ENCODE data around the gene TFAM.

TFAM gene

GRCh38 chr10:58358947-58359346, 26.3 kb upstream of the TFAM start:
- no peak overlapping the region for H3K4me3 ChIP-seq (ENCODE audit: low read depth, low read length)
- no peak for TF ChIP-seq CTCF (IDR thresholded peaks at IDR 0.05; ENCODE audit: insufficient read depth, low read depth, low read length, missing control alignments)
- no peak for DNase-seq (ENCODE audit: low read depth)

- H3K4me3 ChIP-seq (ENCODE audit: low read depth, low read length), result no peak overlapping the region
- DNase-seq (ENCODE audit: low read depth), result no peak
- no peak for TF ChIP-seq CTCF (IDR thresholded peaks at IDR 0.05; ENCODE audit: insufficient read depth, low read depth, low read length, missing control alignments)
Observed at GRCh38 chr10:58359541-58359940, 25.7 kb upstream of the TFAM start.

- no peak for DNase-seq (ENCODE audit: low read depth)
- H3K4me3 ChIP-seq (ENCODE audit: low read depth, low read length), result no peak overlapping the region
- no peak for TF ChIP-seq CTCF (IDR thresholded peaks at IDR 0.05; ENCODE audit: insufficient read depth, low read depth, low read length, missing control alignments)
Observed at GRCh38 chr10:58360412-58361004, 24.7 kb upstream of the TFAM start.

- no peak for DNase-seq (ENCODE audit: low read depth)
- no peak overlapping the region for H3K4me3 ChIP-seq (ENCODE audit: low read depth, low read length)
- no peak for TF ChIP-seq CTCF (IDR thresholded peaks at IDR 0.05; ENCODE audit: insufficient read depth, low read depth, low read length, missing control alignments)
Observed at GRCh38 chr10:58361353-58361752, 23.9 kb upstream of the TFAM start.

- TF ChIP-seq CTCF (IDR thresholded peaks at IDR 0.05; ENCODE audit: insufficient read depth, low read depth, low read length, missing control alignments), result no peak
- H3K4me3 ChIP-seq (ENCODE audit: low read depth, low read length), result no peak overlapping the region
- DNase-seq (ENCODE audit: low read depth), result no peak
Observed at GRCh38 chr10:58362027-58362789, 23.0 kb upstream of the TFAM start.

GRCh38 chr10:58367069-58367468, 18.1 kb upstream of the TFAM start:
- TF ChIP-seq CTCF (IDR thresholded peaks at IDR 0.05; ENCODE audit: insufficient read depth, low read depth, low read length, missing control alignments), result no peak
- DNase-seq (ENCODE audit: low read depth), result no peak
- H3K4me3 ChIP-seq (ENCODE audit: low read depth, low read length), result no peak overlapping the region

All from GM12865 (cell line).